OCI-LY1 (cell line): ENCODE results near the gene SEPTIN10.

ENCODE experiments used
- H2AFZ ChIP-seq: fragments of 200-600 bp; sonication (generic), shearing (Covaris generic); 2 replicates; pipeline ENCODE4 v1.6.0; 2014; ENCODE audit warnings: antibody characterized with exemption, mild to moderate bottlenecking, low read length
- H3F3A ChIP-seq: fragments of 200-600 bp; sonication (generic), shearing (Covaris generic); 2 replicates; pipeline ENCODE4 v1.6.0; 2014; ENCODE audit warnings: mild to moderate bottlenecking, antibody characterized with exemption, low read length, moderate library complexity; ENCODE audit not compliant: insufficient read depth
- H3K27ac ChIP-seq: fragments of 200-600 bp; sonication (generic); 2 replicates; pipeline ENCODE4 v1.5.1; 2014; ENCODE audit warnings: low read length, mixed run types, mild to moderate bottlenecking, low read depth; ENCODE audit not compliant: poor library complexity, severe bottlenecking
- H3K27me3 ChIP-seq: fragments of 200-600 bp; sonication (generic); 2 replicates; pipeline ENCODE4 v1.6.0; 2014; ENCODE audit warnings: antibody characterized with exemption, mild to moderate bottlenecking, low read length, moderate library complexity; ENCODE audit not compliant: insufficient read depth
- H3K36me3 ChIP-seq: fragments of 200-600 bp; sonication (generic); 2 replicates; pipeline ENCODE4 v1.6.1; 2014; ENCODE audit warnings: mild to moderate bottlenecking, antibody characterized with exemption, low read length, moderate library complexity, mixed read lengths; ENCODE audit not compliant: insufficient read depth
- H3K4me1 ChIP-seq: fragments of 200-600 bp; sonication (generic); 2 replicates; pipeline ENCODE4 v1.5.1; 2014; ENCODE audit warnings: mild to moderate bottlenecking, low read length, moderate library complexity; ENCODE audit not compliant: insufficient read depth, severe bottlenecking
- H3K4me2 ChIP-seq: fragments of 200-600 bp; sonication (generic), shearing (Covaris generic); 2 replicates; pipeline ENCODE4 v1.6.1; 2014; ENCODE audit warnings: low read length
- H3K4me3 ChIP-seq: fragments of 200-600 bp; sonication (generic); 2 replicates; pipeline ENCODE4 v1.5.1; 2014; ENCODE audit warnings: low read length, low read depth, mild to moderate bottlenecking, mixed read lengths; ENCODE audit not compliant: poor library complexity, severe bottlenecking
- H3K79me2 ChIP-seq: fragments of 200-600 bp; shearing (Covaris generic); 2 replicates; pipeline ENCODE4 v1.6.1; 2016; ENCODE audit warnings: mixed run types, low read length, mixed read lengths; ENCODE audit not compliant: insufficient read depth
- H3K9ac ChIP-seq: fragments of 200-600 bp; sonication (generic), shearing (Covaris generic); 2 replicates; pipeline ENCODE4 v1.6.1; 2014; ENCODE audit warnings: mild to moderate bottlenecking, low read length, mixed read lengths
- H3K9me2 ChIP-seq: fragments of 200-600 bp; sonication (generic), shearing (Covaris generic); 2 replicates; pipeline ENCODE4 v1.6.1; 2014; ENCODE audit warnings: low read depth, mild to moderate bottlenecking, low read length, mixed read lengths
- H3K9me3 ChIP-seq: fragments of 200-600 bp; shearing (Covaris generic); 2 replicates; pipeline ENCODE4 v1.6.1; 2014; ENCODE audit warnings: low read length, mixed read lengths
- H4K20me1 ChIP-seq: fragments of 200-600 bp; sonication (generic), shearing (Covaris generic); 2 replicates; pipeline ENCODE4 v1.6.0; 2016; ENCODE audit warnings: mild to moderate bottlenecking, low read length; ENCODE audit not compliant: insufficient read depth
- EZH2 ChIP-seq: fragments of 200-600 bp; sonication (generic), shearing (Covaris generic); IDR thresholded peaks from 2 replicates; pipeline ENCODE4 v1.8.0; 2017; ENCODE audit warnings: borderline replicate concordance, mixed run types, mild to moderate bottlenecking, antibody characterized with exemption, low read length, moderate library complexity, mixed read lengths
- TF ChIP-seq, protein P1 (sequence below): fragments of 200-600 bp; sonication (generic), shearing (Covaris generic); IDR thresholded peaks from 2 replicates; pipeline ENCODE4 v1.5.1; 2017; ENCODE audit warnings: mild to moderate bottlenecking, antibody characterized with exemption, low read length, moderate library complexity, mixed read lengths

SEPTIN10 gene

DNA sequence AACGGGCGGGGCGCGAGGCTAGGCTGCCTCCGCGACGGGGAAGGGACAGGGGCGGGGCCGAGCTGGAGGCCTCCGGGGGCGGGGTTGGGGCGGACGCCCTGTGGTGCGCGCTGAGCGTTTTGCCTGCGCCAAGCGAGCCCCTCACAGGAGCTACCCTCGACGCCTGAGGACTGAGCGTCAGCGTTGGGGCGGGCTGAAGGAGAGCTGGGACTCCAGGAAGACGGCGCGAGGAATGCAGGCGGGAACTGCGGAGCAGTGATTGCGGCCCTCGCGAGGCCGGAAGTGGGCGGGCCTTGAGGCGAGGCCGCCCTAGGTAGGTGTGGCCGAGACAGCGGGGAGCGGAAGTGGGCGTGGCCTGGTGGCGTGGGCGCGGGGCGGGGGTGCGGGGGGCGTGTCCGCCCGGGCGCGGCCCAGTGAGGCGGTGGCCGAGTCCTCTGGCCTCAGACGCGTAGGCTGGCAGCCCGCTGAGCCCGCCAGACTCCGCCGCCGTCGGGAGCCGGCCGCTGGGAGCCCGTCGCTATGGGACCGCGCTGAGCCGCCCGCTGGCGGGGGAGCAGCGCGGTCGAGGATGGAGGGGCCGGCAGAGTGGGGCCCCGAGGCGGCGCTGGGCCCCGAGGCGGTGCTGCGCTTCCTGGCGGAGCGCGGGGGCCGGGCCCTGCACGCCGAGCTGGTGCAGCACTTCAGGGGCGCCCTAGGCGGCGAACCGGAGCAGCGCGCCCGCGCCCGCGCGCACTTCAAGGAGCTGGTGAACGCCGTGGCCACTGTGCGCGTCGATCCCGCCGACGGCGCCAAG lies at the start of gene SEPTIN10, which contains the start of gene SOWAHC:
SEPTIN10 (minus strand) TSS at position 45 of the 793 bp plus-strand sequence. CDS start 139 bp downstream, outside the sequence.
SOWAHC (plus strand) TSS at position 443 of the 793 bp plus-strand sequence; CDS start at position 569, 126 bp downstream.
- Histone ChIP-seq H3K4me1 (no peaks in the 10 kb centered on the region), H3K9me2 (no peaks in the 10 kb centered on the region), H2AFZ (no peak within 1 kb of the TSS), H3K36me3 (no peaks in the 10 kb centered on the region), H3K9ac (no peak within 1 kb of the TSS), H3F3A (no peaks in the 10 kb centered on the region), H3K4me2 (no peak within 1 kb of the TSS), H3K27ac (no peak within 1 kb of the TSS), H3K9me3 (no peaks in the 10 kb centered on the region), H3K4me3 (no peak within 1 kb of the TSS), H3K27me3 (no peaks in the 10 kb centered on the region), H3K79me2 (no peaks in the 10 kb centered on the region), H4K20me1 (no peaks in the 10 kb centered on the region)
- TF ChIP-seq, protein P1, sequence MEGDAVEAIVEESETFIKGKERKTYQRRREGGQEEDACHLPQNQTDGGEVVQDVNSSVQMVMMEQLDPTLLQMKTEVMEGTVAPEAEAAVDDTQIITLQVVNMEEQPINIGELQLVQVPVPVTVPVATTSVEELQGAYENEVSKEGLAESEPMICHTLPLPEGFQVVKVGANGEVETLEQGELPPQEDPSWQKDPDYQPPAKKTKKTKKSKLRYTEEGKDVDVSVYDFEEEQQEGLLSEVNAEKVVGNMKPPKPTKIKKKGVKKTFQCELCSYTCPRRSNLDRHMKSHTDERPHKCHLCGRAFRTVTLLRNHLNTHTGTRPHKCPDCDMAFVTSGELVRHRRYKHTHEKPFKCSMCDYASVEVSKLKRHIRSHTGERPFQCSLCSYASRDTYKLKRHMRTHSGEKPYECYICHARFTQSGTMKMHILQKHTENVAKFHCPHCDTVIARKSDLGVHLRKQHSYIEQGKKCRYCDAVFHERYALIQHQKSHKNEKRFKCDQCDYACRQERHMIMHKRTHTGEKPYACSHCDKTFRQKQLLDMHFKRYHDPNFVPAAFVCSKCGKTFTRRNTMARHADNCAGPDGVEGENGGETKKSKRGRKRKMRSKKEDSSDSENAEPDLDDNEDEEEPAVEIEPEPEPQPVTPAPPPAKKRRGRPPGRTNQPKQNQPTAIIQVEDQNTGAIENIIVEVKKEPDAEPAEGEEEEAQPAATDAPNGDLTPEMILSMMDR, result no peak
- TF ChIP-seq EZH2, result no peak

DNA sequence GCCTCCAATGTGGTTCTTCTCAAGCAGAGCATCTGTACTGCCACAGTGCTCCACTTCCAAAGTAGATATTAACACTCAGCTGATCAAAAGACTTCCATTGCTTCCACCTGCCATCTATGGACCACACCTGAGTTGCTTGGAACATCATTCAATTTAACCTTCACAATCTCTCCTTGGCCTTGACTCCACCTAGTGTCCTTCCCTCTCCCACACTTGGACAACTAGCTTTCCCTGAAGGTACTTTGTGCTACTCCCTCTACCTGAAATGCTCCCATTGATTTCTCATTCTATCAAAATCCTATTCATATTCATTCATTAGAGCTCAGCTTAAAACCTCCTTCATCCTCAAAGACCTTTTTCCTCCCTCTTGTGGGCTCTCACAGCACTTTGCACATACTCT lies 49.1 kb upstream of the SEPTIN10 start:
- no peaks in the 10 kb centered on the region for H4K20me1 ChIP-seq
- no peaks in the 10 kb centered on the region for H3K9me2 ChIP-seq
- no peak overlapping the region for H3K4me2 ChIP-seq
- H3F3A ChIP-seq, result no peaks in the 10 kb centered on the region
- H3K79me2 ChIP-seq, result no peaks in the 10 kb centered on the region
- H3K36me3 ChIP-seq, result no peaks in the 10 kb centered on the region
- H3K9ac ChIP-seq, result no peak overlapping the region
- H3K27me3 ChIP-seq, result no peaks in the 10 kb centered on the region
- TF ChIP-seq EZH2, result no peak
- TF ChIP-seq, protein P1, result no peak
- H3K4me1 ChIP-seq, result no peaks in the 10 kb centered on the region
- no peak overlapping the region for H3K4me3 ChIP-seq
- H3K27ac ChIP-seq, result no peak overlapping the region
- H3K9me3 ChIP-seq, result no peaks in the 10 kb centered on the region
- no peak overlapping the region for H2AFZ ChIP-seq

GRCh38 chr2:109660046-109660860 lies 46.5 kb upstream of the SEPTIN10 start:
- Histone ChIP-seq H2AFZ (no peak overlapping the region), H3K36me3 (no peaks in the 10 kb centered on the region), H3F3A (no peaks in the 10 kb centered on the region), H3K27me3 (no peaks in the 10 kb centered on the region), H4K20me1 (no peaks in the 10 kb centered on the region), H3K27ac (no peak overlapping the region), H3K9me2 (no peaks in the 10 kb centered on the region), H3K9me3 (no peaks in the 10 kb centered on the region), H3K4me1 (no peaks in the 10 kb centered on the region), H3K4me3 (no peak overlapping the region), H3K79me2 (no peaks in the 10 kb centered on the region), H3K4me2 (no peak overlapping the region), H3K9ac (no peak overlapping the region)
- TF ChIP-seq EZH2, result no peak
- TF ChIP-seq, protein P1, result no peak
